HuH-7.5 (cell line): ENCODE measurements around the gene YIPF5.

ENCODE experiments used
- DNase-seq: peaks from one replicate; pipeline ENCODE4 v3.0.0; 2011; ENCODE audit warnings: low spot score

YIPF5 gene

GRCh38 chr5:144170276-144171024 is at the start of gene YIPF5, which contains the start of gene KCTD16:
Gene YIPF5 (minus strand): TSS chr5:144170659. CDS start chr5:144169955, 704 bp downstream.
Gene KCTD16 (plus strand): TSS chr5:144170873.
- peak; percentile 62 for DNase-seq

GRCh38 chr5:144219869-144220268 is 49.4 kb upstream of the YIPF5 start:
- no peak for DNase-seq

GRCh38 chr5:144210655-144211054 is 40.2 kb upstream of the YIPF5 start:
- no peak for DNase-seq

GRCh38 chr5:144209361-144209760 is 38.9 kb upstream of the YIPF5 start:
- DNase-seq, result no peak

GRCh38 chr5:144207875-144208444 is 37.5 kb upstream of the YIPF5 start:
- no peak for DNase-seq

- DNase-seq, result no peak
These were observed 35.7 kb upstream of the YIPF5 start for GRCh38 chr5:144206141-144206540.

- DNase-seq, result no peak
These were observed 34.7 kb upstream of the YIPF5 start for GRCh38 chr5:144205141-144205551.

GRCh38 chr5:144203750-144204596 is 33.5 kb upstream of the YIPF5 start:
- DNase-seq, result no peak

GRCh38 chr5:144202726-144203125 is 32.3 kb upstream of the YIPF5 start:
- DNase-seq, result no peak

GRCh38 chr5:144202072-144202471 is 31.6 kb upstream of the YIPF5 start:
- DNase-seq, result no peak

- DNase-seq, result no peak
These were observed 31.1 kb upstream of the YIPF5 start for GRCh38 chr5:144201588-144201987.

GRCh38 chr5:144198386-144198785 is 27.9 kb upstream of the YIPF5 start:
- DNase-seq, result no peak

GRCh38 chr5:144196612-144197011 is 26.2 kb upstream of the YIPF5 start:
- DNase-seq, result no peak

- no peak for DNase-seq
These were observed 25.0 kb upstream of the YIPF5 start for GRCh38 chr5:144195448-144195847.

- no peak for DNase-seq
These were observed 23.7 kb upstream of the YIPF5 start for GRCh38 chr5:144194144-144194543.

- DNase-seq, result no peak
These were observed 22.2 kb upstream of the YIPF5 start for GRCh38 chr5:144192661-144193060.

- DNase-seq, result no peak
These were observed 21.5 kb upstream of the YIPF5 start for GRCh38 chr5:144191998-144192397.

GRCh38 chr5:144191531-144191930 is 21.1 kb upstream of the YIPF5 start:
- DNase-seq, result no peak

- no peak for DNase-seq
These were observed 19.5 kb upstream of the YIPF5 start for GRCh38 chr5:144189800-144190429.

- DNase-seq, result peak; percentile 15
These were observed 17.3 kb upstream of the YIPF5 start for GRCh38 chr5:144187699-144188294.

GRCh38 chr5:144183254-144183889 is 12.9 kb upstream of the YIPF5 start:
- DNase-seq, result no peak
